Naive B cell (primary cell): ENCODE results near the gene KIF1A. TPM values are rescaled to one million over a fixed set of nuclear protein-coding genes. Genes with fewer than 3 reads are reported as not detected.

ENCODE experiments used
- ATAC-seq, 2 donors: fragments of 150-1000 bp; cut with Tn5 transposase; 2 replicates each; pipeline ENCODE4 v1.10.0; 2021; ENCODE audit warnings: low read depth in 2 of 2, mild to moderate bottlenecking in 2 of 2, moderate library complexity in 2 of 2
- DNase-seq: peaks from one replicate; pipeline ENCODE4 v3.0.0; 2022
- H3K27ac Mint-ChIP-seq, 6 donors: one replicate each; pipeline ENCODE4 v1.8.0; 2020 to 2022; ENCODE audit warnings: mild to moderate bottlenecking in 6 of 6, mixed read lengths in 6 of 6, moderate library complexity in 5 of 6, inconsistent platforms in 2 of 6
- H3K27me3 Mint-ChIP-seq, 3 donors: one replicate each; pipeline ENCODE4 v1.8.0; 2021 to 2022; ENCODE audit warnings: mixed read lengths in 3 of 3, mild to moderate bottlenecking in 1 of 3
- H3K36me3 Mint-ChIP-seq, 2 donors: one replicate each; pipeline ENCODE4 v1.8.0; 2020 to 2022; ENCODE audit warnings: mixed read lengths in 2 of 2, inconsistent platforms in 1 of 2, mild to moderate bottlenecking in 1 of 2
- H3K4me1 Mint-ChIP-seq, 3 donors: one replicate each; pipeline ENCODE4 v1.8.0; 2020 to 2022; ENCODE audit warnings: mixed read lengths in 3 of 3, inconsistent platforms in 1 of 3, mild to moderate bottlenecking in 1 of 3, moderate library complexity in 1 of 3
- H3K4me3 Mint-ChIP-seq, 8 donors: one replicate each; pipeline ENCODE4 v1.8.0; 2020 to 2022; ENCODE audit warnings: mild to moderate bottlenecking in 8 of 8, mixed read lengths in 8 of 8, moderate library complexity in 8 of 8, inconsistent platforms in 2 of 8
- H3K9me3 Mint-ChIP-seq, 7 donors: one replicate each; pipeline ENCODE4 v1.8.0; 2020 to 2022; ENCODE audit warnings: mixed read lengths in 7 of 7, mild to moderate bottlenecking in 5 of 7, inconsistent platforms in 2 of 7, moderate library complexity in 1 of 7
- polyA plus RNA-seq, 6 donors: library from polyadenylated mRNA; unstranded; fragments of 300-500 nt; fragmentation: Illumina TruSeq; gene quantifications; one replicate each; pipeline ENCODE4 v1.2.3, GENCODE V29; 2021; ENCODE audit warnings: low read depth in 6 of 6

The KIF1A gene
- polyA plus RNA-seq, 6 donors from 2014 or later = not detected

- ATAC-seq = no peak
- peaks cover 4 to 10% (median 7%) of the 10 kb centered on the region in 3 donors for H3K27me3 Mint-ChIP-seq
- H3K4me3 Mint-ChIP-seq = no peak overlapping the region
- DNase-seq = no peak
- H3K9me3 Mint-ChIP-seq = peaks cover 0 to 2% (median 0%) of the 10 kb centered on the region in 7 donors
- no peaks in the 10 kb centered on the region for H3K36me3 Mint-ChIP-seq
- peak overlapping the region in 1 of 6 donors; percentile 66 for H3K27ac Mint-ChIP-seq
- H3K4me1 Mint-ChIP-seq = no peaks in the 10 kb centered on the region
Observed at GRCh38 chr2:240727913-240728312, 92.1 kb downstream of the KIF1A start.

GRCh38 chr2:240727439-240727838 is 92.6 kb downstream of the KIF1A start:
- no peak for ATAC-seq

GRCh38 chr2:240726876-240727275 is 93.1 kb downstream of the KIF1A start:
- no peak for ATAC-seq

More at GRCh38 chr2:240727439-240727838, 92.6 kb downstream of the KIF1A start:
- H3K27ac Mint-ChIP-seq = no peak overlapping the region
- no peak overlapping the region for H3K4me3 Mint-ChIP-seq
- H3K27me3 Mint-ChIP-seq = peaks cover 4 to 10% (median 7%) of the 10 kb centered on the region in 3 donors
- peaks cover 0 to 2% (median 0%) of the 10 kb centered on the region in 7 donors for H3K9me3 Mint-ChIP-seq
- H3K4me1 Mint-ChIP-seq = no peaks in the 10 kb centered on the region
- H3K36me3 Mint-ChIP-seq = no peaks in the 10 kb centered on the region
- DNase-seq = no peak

GRCh38 chr2:240725671-240726070 is 94.3 kb downstream of the KIF1A start:
- ATAC-seq (no peak), DNase-seq (no peak)
- no peak overlapping the region for H3K27ac Mint-ChIP-seq
- peaks cover 4 to 10% (median 7%) of the 10 kb centered on the region in 3 donors for H3K27me3 Mint-ChIP-seq
- H3K4me3 Mint-ChIP-seq = no peak overlapping the region
- no peaks in the 10 kb centered on the region for H3K4me1 Mint-ChIP-seq
- peaks cover 0 to 2% (median 0%) of the 10 kb centered on the region in 7 donors for H3K9me3 Mint-ChIP-seq
- no peaks in the 10 kb centered on the region for H3K36me3 Mint-ChIP-seq

More at GRCh38 chr2:240726876-240727275, 93.1 kb downstream of the KIF1A start:
- Mint-ChIP-seq H3K27me3 (peaks cover 4 to 10% (median 7%) of the 10 kb centered on the region in 3 donors), H3K27ac (no peak overlapping the region), H3K9me3 (peaks cover 0 to 2% (median 0%) of the 10 kb centered on the region in 7 donors), H3K36me3 (no peaks in the 10 kb centered on the region), H3K4me3 (no peak overlapping the region), H3K4me1 (no peaks in the 10 kb centered on the region)
- no peak for DNase-seq

GRCh38 chr2:240725266-240725665 is 94.8 kb downstream of the KIF1A start:
- ATAC-seq = no peak
- no peaks in the 10 kb centered on the region for H3K4me1 Mint-ChIP-seq

GRCh38 chr2:240724431-240724830 is 95.6 kb downstream of the KIF1A start:
- H3K36me3 Mint-ChIP-seq = no peaks in the 10 kb centered on the region
- no peak overlapping the region for H3K27ac Mint-ChIP-seq
- no peaks in the 10 kb centered on the region for H3K4me1 Mint-ChIP-seq
- no peak for ATAC-seq
- no peak overlapping the region for H3K4me3 Mint-ChIP-seq
- peaks cover 0 to 2% (median 0%) of the 10 kb centered on the region in 7 donors for H3K9me3 Mint-ChIP-seq
- peaks cover 4 to 10% (median 7%) of the 10 kb centered on the region in 3 donors for H3K27me3 Mint-ChIP-seq
- DNase-seq = no peak

More at GRCh38 chr2:240725266-240725665, 94.8 kb downstream of the KIF1A start:
- H3K27ac Mint-ChIP-seq = no peak overlapping the region
- no peak for DNase-seq
- peaks cover 0 to 2% (median 0%) of the 10 kb centered on the region in 7 donors for H3K9me3 Mint-ChIP-seq
- H3K27me3 Mint-ChIP-seq = peaks cover 4 to 10% (median 7%) of the 10 kb centered on the region in 3 donors
- no peak overlapping the region for H3K4me3 Mint-ChIP-seq
- H3K36me3 Mint-ChIP-seq = no peaks in the 10 kb centered on the region

- H3K4me1 Mint-ChIP-seq = no peaks in the 10 kb centered on the region
- no peaks in the 10 kb centered on the region for H3K9me3 Mint-ChIP-seq
- ATAC-seq = no peak
- H3K4me3 Mint-ChIP-seq = no peak overlapping the region
- no peaks in the 10 kb centered on the region for H3K36me3 Mint-ChIP-seq
- H3K27ac Mint-ChIP-seq = no peak overlapping the region
- H3K27me3 Mint-ChIP-seq = peaks cover 4 to 7% (median 5%) of the 10 kb centered on the region in 3 donors
- DNase-seq = no peak
Observed at GRCh38 chr2:240723851-240724250, 96.2 kb downstream of the KIF1A start.

GRCh38 chr2:240722796-240723735 is 97.0 kb downstream of the KIF1A start:
- Mint-ChIP-seq H3K27me3 (peaks cover 2 to 4% (median 3%) of the 10 kb centered on the region in 3 donors), H3K4me1 (no peaks in the 10 kb centered on the region), H3K36me3 (no peaks in the 10 kb centered on the region), H3K4me3 (no peak overlapping the region), H3K9me3 (no peaks in the 10 kb centered on the region), H3K27ac (no peak overlapping the region)
- DNase-seq = no peak
- no peak for ATAC-seq

- Mint-ChIP-seq H3K36me3 (no peaks in the 10 kb centered on the region), H3K9me3 (no peaks in the 10 kb centered on the region), H3K4me3 (no peak overlapping the region), H3K27me3 (no peaks in the 10 kb centered on the region), H3K4me1 (no peaks in the 10 kb centered on the region), H3K27ac (no peak overlapping the region)
- DNase-seq = no peak
- ATAC-seq = no peak
Observed at GRCh38 chr2:240722376-240722775, 97.6 kb downstream of the KIF1A start.

GRCh38 chr2:240721596-240722180 is 98.3 kb downstream of the KIF1A start:
- ATAC-seq (no peak), DNase-seq (no peak)
- peak overlapping the region in 1 of 6 donors; percentile 73 for H3K27ac Mint-ChIP-seq
- H3K4me1 Mint-ChIP-seq = no peaks in the 10 kb centered on the region
- H3K9me3 Mint-ChIP-seq = no peaks in the 10 kb centered on the region
- H3K36me3 Mint-ChIP-seq = no peaks in the 10 kb centered on the region
- H3K4me3 Mint-ChIP-seq = no peak overlapping the region
- H3K27me3 Mint-ChIP-seq = no peaks in the 10 kb centered on the region

GRCh38 chr2:240720686-240721595 is 99.1 kb downstream of the KIF1A start:
- peak overlapping the region in 1 of 6 donors; percentile 64 for H3K27ac Mint-ChIP-seq
- H3K27me3 Mint-ChIP-seq = no peaks in the 10 kb centered on the region
- no peak overlapping the region for H3K4me3 Mint-ChIP-seq
- H3K9me3 Mint-ChIP-seq = no peaks in the 10 kb centered on the region
- DNase-seq = no peak
- no peaks in the 10 kb centered on the region for H3K4me1 Mint-ChIP-seq
- no peaks in the 10 kb centered on the region for H3K36me3 Mint-ChIP-seq
- no peak for ATAC-seq

GRCh38 chr2:240719676-240720545 is 100.1 kb downstream of the KIF1A start:
- Mint-ChIP-seq H3K27me3 (no peaks in the 10 kb centered on the region), H3K27ac (peak overlapping the region in 1 of 6 donors; percentile 64), H3K9me3 (no peaks in the 10 kb centered on the region), H3K4me1 (no peaks in the 10 kb centered on the region), H3K36me3 (no peaks in the 10 kb centered on the region), H3K4me3 (peak overlapping the region in 1 of 8 donors; percentile 47)
- ATAC-seq (no peak), DNase-seq (no peak)
